Activated CD4-positive, alpha-beta memory T cell treated with anti-CD3 and anti-CD28 coated beads, Interleukin-2, amount 10 ng/mL, durations not matched to agents 7 days and 5 days (primary cell): ENCODE results near the gene VMO1. TPM values are rescaled to one million over a fixed set of nuclear protein-coding genes. Genes with fewer than 3 reads are reported as not detected.

ENCODE experiments used
- CTCF ChIA-PET: fragments of 350-600 bp; sonication (Branson Sonifier 250); formaldehyde crosslinking; loops from one replicate; lab custom pipeline; 2021; ENCODE audit warnings: antibody characterized with exemption, inconsistent platforms; lab: Charles Lee
- POLR2A ChIA-PET: fragments of 350-600 bp; sonication (Branson Sonifier 250); formaldehyde crosslinking; loops from one replicate; lab custom pipeline; 2021; ENCODE audit warnings: antibody characterized with exemption; lab: Charles Lee
- DNase-seq: peaks from one replicate; pipeline ENCODE4 v3.0.0-alpha.2; 2020
- H3K27ac Mint-ChIP-seq: one replicate; pipeline ENCODE4 v1.8.0; 2021; ENCODE audit warnings: mild to moderate bottlenecking, mixed read lengths
- H3K27me3 Mint-ChIP-seq: one replicate; pipeline ENCODE4 v1.8.0; 2021; ENCODE audit warnings: mixed read lengths
- H3K36me3 Mint-ChIP-seq: one replicate; pipeline ENCODE4 v1.8.0; 2021; ENCODE audit warnings: low read depth, mixed read lengths
- H3K4me1 Mint-ChIP-seq: one replicate; pipeline ENCODE4 v1.8.0; 2021; ENCODE audit warnings: mixed read lengths
- H3K4me3 Mint-ChIP-seq: one replicate; pipeline ENCODE4 v1.8.0; 2021; ENCODE audit warnings: mild to moderate bottlenecking, mixed read lengths
- H3K9me3 Mint-ChIP-seq: one replicate; pipeline ENCODE4 v1.8.0; 2021; ENCODE audit warnings: mixed read lengths
- total RNA-seq, 2 experiments: library from RNA; stranded (reverse); gene quantifications; one replicate each; pipeline ENCODE4 v1.2.3, GENCODE V29; 2021

VMO1 gene
- total RNA-seq, 2 experiments from 2014 or later = 0.40 TPM; not detected in 1

DNA sequence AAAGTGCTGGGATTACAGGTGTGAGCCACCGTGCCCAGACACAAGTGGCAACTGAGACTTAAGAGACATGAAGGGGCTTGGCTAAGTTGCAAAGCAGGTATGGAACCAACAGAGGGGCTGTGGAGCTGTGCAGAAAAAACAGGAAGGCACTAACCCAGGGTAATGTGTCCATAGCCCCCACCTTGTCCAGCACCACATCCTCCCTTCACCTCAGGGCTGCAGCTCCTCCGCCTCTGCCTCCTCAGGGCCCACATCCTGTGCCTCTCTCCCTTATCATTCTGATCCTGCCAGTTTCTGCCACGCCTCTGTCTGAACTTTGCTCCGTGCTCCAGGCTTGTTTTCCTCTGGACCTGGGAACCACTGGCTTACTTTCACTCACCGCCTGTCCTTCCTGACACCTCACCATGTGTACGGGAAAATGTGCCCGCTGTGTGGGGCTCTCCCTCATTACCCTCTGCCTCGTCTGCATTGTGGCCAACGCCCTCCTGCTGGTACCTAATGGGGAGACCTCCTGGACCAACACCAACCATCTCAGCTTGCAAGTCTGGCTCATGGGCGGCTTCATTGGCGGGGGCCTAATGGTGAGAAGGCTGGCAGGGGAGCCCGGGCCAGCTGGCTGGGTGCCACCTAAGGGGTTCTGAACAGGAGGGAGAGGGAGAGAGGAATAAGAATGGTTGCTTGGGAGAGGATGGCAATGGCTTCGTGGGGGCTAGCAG, 14.5 kb downstream of the VMO1 start, which contains the start of gene TM4SF5:
TSS of gene TM4SF5 (plus strand) at position 368 of the 716 bp plus-strand sequence. CDS start at position 405, 37 bp downstream.
- Mint-ChIP-seq H3K4me1 (peaks cover 28% of the 10 kb centered on the region), H3K9me3 (no peaks in the 10 kb centered on the region), H3K27me3 (peaks cover 22% of the 10 kb centered on the region), H3K4me3 (no peak within 1 kb of the TSS), H3K36me3 (no peaks in the 10 kb centered on the region), H3K27ac (peak within 1 kb of the TSS; percentile 38)
- DNase-seq = peak; percentile 72
- ChIA-PET POLR2A (interaction anchor here (0.8 to 2.0 kb wide), 3 partner anchors 15 to 62 kb away, joined by 3 to 9 read pairs (median 6); partner anchors contain the start of genes ARRB2 and VMO1), CTCF (interaction anchor here (0.8 to 2.3 kb wide), 4 partner anchors 16 to 61 kb away, joined by 3 to 18 read pairs (median 4); partner anchors contain the start of genes ARRB2 and GLTPD2)

DNA sequence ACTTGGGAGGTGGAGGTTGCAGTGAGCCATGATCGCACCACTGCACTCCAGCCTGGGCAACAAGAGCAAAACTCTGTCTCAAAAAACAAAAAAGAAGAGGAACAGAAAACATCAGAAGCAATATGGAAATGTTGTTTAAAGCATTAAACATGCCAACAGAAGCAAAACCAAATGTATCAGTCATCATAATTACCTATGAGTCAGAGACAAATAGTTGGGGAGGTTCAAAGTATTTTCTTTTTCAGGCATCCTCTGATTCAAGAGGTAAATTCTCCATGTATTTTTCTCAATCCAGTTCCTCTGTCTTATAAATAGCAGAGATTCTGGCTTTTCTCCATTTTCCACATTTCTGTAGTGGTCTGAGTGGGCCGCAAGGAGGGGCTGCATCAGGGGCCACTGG, 16.5 kb downstream of the VMO1 start:
- Mint-ChIP-seq H3K36me3 (no peaks in the 10 kb centered on the region), H3K4me3 (no peak overlapping the region), H3K9me3 (no peaks in the 10 kb centered on the region), H3K27ac (no peak overlapping the region), H3K4me1 (peaks cover 28% of the 10 kb centered on the region), H3K27me3 (peaks cover 20% of the 10 kb centered on the region)
- DNase-seq = no peak
- ChIA-PET CTCF (interaction anchor here (0.7 kb wide), 1 partner anchor 114 kb away, joined by 4 read pairs; no protein-coding TSS in a partner anchor), POLR2A (no interaction called here)

GRCh38 chr17:4768298-4768697, 17.9 kb downstream of the VMO1 start:
- ChIA-PET CTCF (no interaction called here), POLR2A (no interaction called here)
- Mint-ChIP-seq H3K9me3 (no peaks in the 10 kb centered on the region), H3K4me1 (peaks cover 26% of the 10 kb centered on the region), H3K27me3 (peaks cover 19% of the 10 kb centered on the region), H3K36me3 (no peaks in the 10 kb centered on the region), H3K4me3 (no peak overlapping the region), H3K27ac (no peak overlapping the region)
- DNase-seq = no peak

DNA sequence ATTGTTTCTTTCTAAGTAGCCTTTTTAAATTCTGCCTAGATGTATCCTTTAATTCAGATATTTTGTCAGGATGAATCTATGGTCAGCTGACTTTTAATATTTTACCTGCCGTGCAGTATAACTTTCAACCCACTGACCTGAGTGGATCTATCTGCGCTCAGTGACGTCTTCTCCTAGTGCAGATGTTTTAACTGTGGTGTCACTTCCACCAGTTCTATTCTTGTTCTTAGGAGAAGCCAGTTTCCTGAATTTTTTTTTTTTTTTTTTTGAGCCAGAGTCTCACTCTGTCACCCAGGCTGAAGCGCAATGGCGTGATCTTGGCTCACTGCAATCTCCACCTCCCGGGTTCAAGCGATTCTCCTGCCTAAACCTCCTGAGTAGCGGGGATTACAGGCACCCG, 19.4 kb downstream of the VMO1 start:
- ChIA-PET POLR2A (no interaction called here), CTCF (no interaction called here)
- Mint-ChIP-seq H3K4me1 (peaks cover 17% of the 10 kb centered on the region), H3K9me3 (no peaks in the 10 kb centered on the region), H3K4me3 (no peak overlapping the region), H3K27ac (no peak overlapping the region), H3K36me3 (no peaks in the 10 kb centered on the region), H3K27me3 (peaks cover 16% of the 10 kb centered on the region)
- DNase-seq = no peak

- no peak for DNase-seq
- CTCF ChIA-PET = no interaction called here
- no peak overlapping the region for H3K4me3 Mint-ChIP-seq
- peaks cover 12% of the 10 kb centered on the region for H3K4me1 Mint-ChIP-seq
- H3K27ac Mint-ChIP-seq = no peak overlapping the region
- H3K9me3 Mint-ChIP-seq = no peaks in the 10 kb centered on the region
- peaks cover 16% of the 10 kb centered on the region for H3K27me3 Mint-ChIP-seq
- no peaks in the 10 kb centered on the region for H3K36me3 Mint-ChIP-seq
- POLR2A ChIA-PET = no interaction called here
Measured at GRCh38 chr17:4766201-4766600, 20.0 kb downstream of the VMO1 start.

- no peak overlapping the region for H3K4me3 Mint-ChIP-seq
- H3K36me3 Mint-ChIP-seq = no peaks in the 10 kb centered on the region
- ChIA-PET CTCF (no interaction called here), POLR2A (no interaction called here)
- no peak overlapping the region for H3K27ac Mint-ChIP-seq
- DNase-seq = no peak
- no peaks in the 10 kb centered on the region for H3K9me3 Mint-ChIP-seq
- peaks cover 2% of the 10 kb centered on the region for H3K4me1 Mint-ChIP-seq
- peaks cover 22% of the 10 kb centered on the region for H3K27me3 Mint-ChIP-seq
Measured at GRCh38 chr17:4764595-4764994, 21.6 kb downstream of the VMO1 start.

GRCh38 chr17:4759776-4760236, 26.4 kb downstream of the VMO1 start:
- no peak overlapping the region for H3K4me3 Mint-ChIP-seq
- no peak for DNase-seq
- H3K27me3 Mint-ChIP-seq = peaks cover 29% of the 10 kb centered on the region
- no peaks in the 10 kb centered on the region for H3K4me1 Mint-ChIP-seq
- ChIA-PET CTCF (no interaction called here), POLR2A (no interaction called here)
- H3K27ac Mint-ChIP-seq = no peak overlapping the region
- no peaks in the 10 kb centered on the region for H3K9me3 Mint-ChIP-seq
- no peaks in the 10 kb centered on the region for H3K36me3 Mint-ChIP-seq

DNA sequence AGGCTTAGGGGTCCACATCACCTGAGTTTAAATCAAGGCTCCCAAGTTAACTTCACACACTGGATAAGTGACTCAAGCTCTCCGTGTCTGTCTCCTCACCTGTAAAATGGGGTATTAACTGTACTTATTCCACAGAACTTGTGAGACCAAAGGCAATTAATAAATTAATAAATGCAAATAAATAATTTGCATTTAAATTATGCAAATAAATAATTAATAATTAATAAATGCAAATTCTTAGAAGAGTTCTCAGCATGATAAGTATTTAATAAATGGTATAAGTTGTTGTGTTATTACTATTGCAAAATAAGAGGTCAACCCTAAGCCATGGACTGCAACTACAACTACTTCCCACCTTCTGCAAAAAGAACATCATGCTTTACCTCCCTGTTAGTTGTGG, 32.8 kb downstream of the VMO1 start:
- Mint-ChIP-seq H3K36me3 (no peaks in the 10 kb centered on the region), H3K9me3 (no peaks in the 10 kb centered on the region), H3K27me3 (peaks cover 39% of the 10 kb centered on the region), H3K4me3 (no peak overlapping the region), H3K4me1 (peaks cover 6% of the 10 kb centered on the region), H3K27ac (no peak overlapping the region)
- ChIA-PET CTCF (no interaction called here), POLR2A (no interaction called here)
- no peak for DNase-seq

GRCh38 chr17:4751932-4752331, 34.2 kb downstream of the VMO1 start:
- no peak for DNase-seq
- ChIA-PET CTCF (no interaction called here), POLR2A (no interaction called here)
- Mint-ChIP-seq H3K9me3 (no peaks in the 10 kb centered on the region), H3K27me3 (peaks cover 34% of the 10 kb centered on the region), H3K36me3 (no peaks in the 10 kb centered on the region), H3K27ac (no peak overlapping the region), H3K4me1 (peaks cover 17% of the 10 kb centered on the region), H3K4me3 (no peak overlapping the region)

- Mint-ChIP-seq H3K27ac (no peak overlapping the region), H3K9me3 (no peaks in the 10 kb centered on the region), H3K4me1 (peaks cover 22% of the 10 kb centered on the region), H3K36me3 (no peaks in the 10 kb centered on the region), H3K4me3 (no peak overlapping the region), H3K27me3 (peaks cover 33% of the 10 kb centered on the region)
- no peak for DNase-seq
- ChIA-PET CTCF (no interaction called here), POLR2A (no interaction called here)
Measured at GRCh38 chr17:4750606-4751005, 35.6 kb downstream of the VMO1 start.

DNA sequence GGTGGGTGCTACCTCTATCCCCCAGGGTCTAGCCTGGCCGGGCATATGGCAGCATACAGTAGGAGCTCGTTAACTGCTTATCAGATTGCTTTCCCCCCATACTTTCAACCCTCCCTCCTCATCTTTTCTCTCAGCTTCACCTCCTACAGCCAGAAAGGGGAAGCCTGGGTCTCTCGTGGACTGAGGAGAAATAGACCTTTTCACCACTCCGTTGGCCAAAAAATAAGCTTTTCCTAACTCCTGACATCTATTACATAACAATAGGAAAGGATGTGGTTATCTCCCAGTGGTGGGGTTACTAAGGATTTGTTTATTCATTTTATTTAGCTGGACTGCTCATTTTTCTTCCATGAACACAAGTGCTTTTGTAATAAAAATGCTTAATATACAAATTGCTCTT, 37.5 kb downstream of the VMO1 start:
- H3K27me3 Mint-ChIP-seq = peaks cover 29% of the 10 kb centered on the region
- H3K27ac Mint-ChIP-seq = no peak overlapping the region
- CTCF ChIA-PET = interaction anchor here (0.8 to 2.1 kb wide), 2 partner anchors 41 to 835 kb away, joined by 3 to 13 read pairs; partner anchors contain the start of gene GLTPD2
- H3K4me1 Mint-ChIP-seq = peaks cover 24% of the 10 kb centered on the region
- DNase-seq = no peak
- no peaks in the 10 kb centered on the region for H3K9me3 Mint-ChIP-seq
- H3K4me3 Mint-ChIP-seq = peak overlapping the region; percentile 2
- H3K36me3 Mint-ChIP-seq = no peaks in the 10 kb centered on the region
- POLR2A ChIA-PET = interaction anchor here (1.4 kb wide), 2 partner anchors 10 to 45 kb away, joined by 5 read pairs; partner anchors contain the start of genes PELP1 and ZMYND15

- POLR2A ChIA-PET = interaction anchor here (0.6 to 1.4 kb wide), 5 partner anchors 9 to 44 kb away, joined by 3 to 5 read pairs (median 4); partner anchors contain the start of genes PELP1 and ZMYND15
- CTCF ChIA-PET = interaction anchor here (1.0 to 2.1 kb wide), 2 partner anchors 9 to 42 kb away, joined by 3 to 13 read pairs; partner anchors contain the start of gene GLTPD2
- Mint-ChIP-seq H3K4me3 (peak overlapping the region; percentile 63), H3K36me3 (no peaks in the 10 kb centered on the region), H3K27me3 (peaks cover 25% of the 10 kb centered on the region), H3K9me3 (no peaks in the 10 kb centered on the region), H3K27ac (peak overlapping the region; percentile 84), H3K4me1 (peaks cover 24% of the 10 kb centered on the region)
- DNase-seq = peak; percentile 53
Measured at GRCh38 chr17:4747847-4748246, 38.3 kb downstream of the VMO1 start.
